Activated CD4-positive, alpha-beta T cell treated with anti-CD3 and anti-CD28 coated beads for 1 hour (primary cell): ENCODE measurements around the gene FLT3LG.
"Not testable (repeated sequence)": the region's sequence is repeated elsewhere in the genome, so short reads cannot be mapped to it uniquely, and the experiment has no call there.

ENCODE experiments used
- DNase-seq: peaks from one replicate; pipeline ENCODE4 v3.0.0-alpha.2; 2020

The FLT3LG gene

DNA sequence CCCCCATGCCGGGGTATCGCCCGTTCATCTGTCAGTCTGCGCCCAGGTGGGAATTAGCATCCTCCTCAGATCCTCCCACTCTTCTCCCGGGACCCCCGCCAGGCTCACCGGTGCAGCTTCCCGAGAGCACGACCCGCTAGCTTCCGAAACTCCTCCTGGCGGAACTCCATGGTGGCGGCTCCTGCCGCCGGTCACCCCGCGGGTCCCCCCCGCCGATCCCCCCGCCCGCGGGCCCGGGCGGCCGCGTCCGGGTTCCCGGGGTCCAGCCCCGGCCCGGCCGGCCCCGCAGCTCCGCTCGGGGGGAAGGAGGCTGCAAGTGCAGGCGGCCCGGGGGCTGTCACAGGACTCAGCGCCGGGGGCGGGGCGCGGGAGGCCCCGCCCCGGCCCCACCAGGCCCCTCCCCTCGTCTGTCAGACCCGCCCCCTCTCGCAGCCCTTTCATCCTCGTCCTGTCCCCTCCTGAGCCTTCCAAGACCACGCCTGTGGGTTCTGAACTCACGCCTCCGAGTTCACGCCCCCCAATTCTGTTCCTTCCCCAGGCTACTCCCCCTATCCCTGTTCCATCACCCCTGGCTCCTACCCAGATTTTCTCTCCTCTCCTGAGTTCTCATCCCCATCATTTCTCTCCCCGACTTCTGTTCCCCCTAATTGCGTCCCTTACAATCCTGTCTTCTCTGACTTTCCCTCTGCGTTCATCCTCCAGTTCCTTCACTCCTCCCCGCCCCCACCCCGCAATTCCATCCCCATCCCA is 32.6 kb upstream of the FLT3LG start, which contains the start of gene SLC17A7:
SLC17A7 (minus strand) TSS at position 318 of the 750 bp plus-strand sequence; CDS start at position 170, 148 bp downstream.
- no peak for DNase-seq

DNA sequence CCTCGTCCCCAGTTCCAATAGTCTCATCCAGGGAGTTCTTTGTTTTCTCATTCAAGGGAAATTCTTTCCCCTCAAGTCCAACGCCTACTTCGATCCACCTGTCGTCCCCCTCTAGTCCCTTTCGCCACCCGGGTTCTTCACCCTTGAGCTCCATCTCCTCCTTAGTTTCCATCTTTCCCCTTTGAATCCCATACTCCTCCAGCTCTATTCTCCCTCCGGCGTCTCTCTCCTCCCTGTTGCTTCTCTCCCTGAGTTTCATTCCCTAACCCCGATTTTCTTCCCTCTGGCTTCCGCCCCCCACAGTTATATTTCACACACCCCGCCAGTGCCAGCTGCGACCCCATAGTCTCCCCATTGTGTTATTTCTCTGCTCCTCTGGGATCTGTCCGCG is 32.1 kb upstream of the FLT3LG start:
- no peak for DNase-seq

GRCh38 chr19:49442354-49442753 is 31.7 kb upstream of the FLT3LG start:
- no peak for DNase-seq

GRCh38 chr19:49442771-49443365 is 31.1 kb upstream of the FLT3LG start:
- no peak for DNase-seq

DNA sequence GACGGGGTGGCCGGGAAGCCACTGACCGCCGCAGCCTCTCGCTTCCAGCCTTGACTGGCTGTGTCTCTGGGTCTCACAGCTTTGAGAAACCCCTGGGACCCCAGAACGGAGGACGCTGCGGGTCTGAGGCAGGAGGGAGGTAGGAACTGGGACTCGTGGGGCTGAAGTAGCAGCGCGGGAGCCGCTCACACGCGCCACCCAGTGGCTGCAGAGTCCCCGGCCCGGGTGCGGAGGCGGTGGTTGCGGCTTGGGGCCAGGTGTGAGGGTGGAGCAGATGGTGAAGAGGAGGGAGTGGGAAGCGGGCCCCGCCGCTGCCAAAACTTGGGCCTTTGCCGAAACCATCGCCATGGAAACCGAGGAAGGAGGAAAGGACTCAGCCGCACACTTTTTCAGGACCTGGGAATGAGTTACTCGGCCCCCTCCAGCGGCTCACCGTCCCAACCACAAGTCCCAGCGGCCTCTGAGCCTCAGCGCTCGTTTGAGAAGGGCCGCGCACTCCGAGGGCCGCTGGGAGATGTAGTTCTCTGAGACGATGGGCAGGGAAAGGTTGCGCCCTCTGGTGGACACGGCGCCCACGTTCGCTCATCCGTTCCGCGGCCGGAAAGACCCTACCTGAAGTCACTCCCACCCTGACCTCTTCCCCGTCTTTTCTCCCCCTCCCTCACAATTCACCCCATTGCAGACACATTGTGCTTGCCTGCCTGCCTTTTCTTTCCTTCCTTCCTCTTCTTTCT is 30.5 kb upstream of the FLT3LG start:
- peak; percentile 87 for DNase-seq

- not testable (repeated sequence) for DNase-seq
These were observed 29.8 kb upstream of the FLT3LG start for GRCh38 chr19:49444100-49444700.

DNA sequence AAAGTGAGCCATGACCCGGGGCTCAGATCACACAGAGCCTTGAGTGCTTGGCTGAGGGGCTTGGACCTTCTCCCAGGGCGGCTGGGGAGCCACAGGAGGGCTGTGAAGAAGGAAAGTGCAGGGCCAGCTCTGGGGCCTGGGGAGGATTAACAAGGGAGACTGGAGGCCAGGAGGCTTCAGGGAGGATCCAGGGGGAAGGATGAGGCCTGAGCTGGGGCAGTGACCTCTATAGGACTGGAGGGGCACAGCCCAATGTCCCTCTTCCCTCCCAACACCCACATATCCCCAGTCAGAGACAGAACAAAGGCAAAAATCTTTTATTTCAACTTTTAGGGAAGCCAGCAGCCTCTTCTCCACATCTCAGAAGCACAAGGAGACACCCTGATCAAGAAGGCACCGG is 28.0 kb upstream of the FLT3LG start:
- no peak for DNase-seq

GRCh38 chr19:49447485-49448431 is 26.3 kb upstream of the FLT3LG start:
- DNase-seq, result no peak

DNA sequence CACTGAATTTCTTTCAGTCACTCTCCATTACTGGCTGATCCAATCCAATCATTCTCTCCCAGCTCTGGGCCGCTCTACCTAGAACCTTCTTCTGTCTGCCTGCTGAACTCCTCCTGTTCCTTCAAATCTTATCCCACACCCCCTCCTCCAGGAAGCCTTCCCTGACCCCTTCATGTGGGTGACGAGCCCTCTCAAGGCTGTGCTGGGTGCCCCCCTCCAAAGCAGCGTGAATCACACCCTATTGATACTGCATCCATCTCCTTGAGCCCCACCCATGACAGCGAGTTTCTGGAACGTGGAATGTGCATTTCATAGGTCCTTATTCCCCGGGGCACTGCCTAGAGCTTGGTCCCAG is 25.6 kb upstream of the FLT3LG start:
- DNase-seq, result no peak

GRCh38 chr19:49450405-49450804 is 23.6 kb upstream of the FLT3LG start:
- no peak for DNase-seq

GRCh38 chr19:49451430-49452181 is 22.4 kb upstream of the FLT3LG start, which contains the start of gene PIH1D1:
Gene PIH1D1 (minus strand): TSS chr19:49451814. CDS start chr19:49451574, 240 bp downstream.
- peak; percentile 88 for DNase-seq

- DNase-seq, result peak; percentile 97
These were observed 20.8 kb upstream of the FLT3LG start, which contains the start of gene ALDH16A1 for GRCh38 chr19:49453013-49453756. Gene ALDH16A1 (plus strand): TSS chr19:49453225. CDS start chr19:49453332, 107 bp downstream.

DNA sequence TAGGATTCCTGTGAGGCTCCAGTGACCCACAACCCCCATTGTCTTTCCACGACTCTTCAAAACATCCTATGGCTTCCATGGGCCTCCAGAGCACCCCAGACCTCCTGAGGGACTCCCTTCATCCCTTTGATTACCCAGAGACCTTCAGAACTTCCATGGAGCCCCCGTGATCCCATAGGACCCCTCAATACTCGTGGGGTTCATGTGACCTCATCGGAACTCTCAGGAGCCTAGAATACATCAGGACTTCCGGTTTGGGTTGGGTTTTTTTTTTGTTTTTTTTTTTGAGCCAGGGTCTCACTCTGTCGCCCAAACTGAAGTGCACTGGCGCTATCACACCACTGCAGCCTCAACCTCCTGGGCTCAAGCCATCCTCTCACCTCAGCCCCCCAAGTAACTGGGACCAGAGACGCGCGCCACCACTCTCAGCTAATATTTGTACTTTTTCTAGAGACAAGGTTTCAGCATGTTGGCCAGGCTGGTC is 20.2 kb upstream of the FLT3LG start:
- DNase-seq, result no peak

GRCh38 chr19:49455773-49456172 is 18.2 kb upstream of the FLT3LG start:
- DNase-seq, result no peak

DNA sequence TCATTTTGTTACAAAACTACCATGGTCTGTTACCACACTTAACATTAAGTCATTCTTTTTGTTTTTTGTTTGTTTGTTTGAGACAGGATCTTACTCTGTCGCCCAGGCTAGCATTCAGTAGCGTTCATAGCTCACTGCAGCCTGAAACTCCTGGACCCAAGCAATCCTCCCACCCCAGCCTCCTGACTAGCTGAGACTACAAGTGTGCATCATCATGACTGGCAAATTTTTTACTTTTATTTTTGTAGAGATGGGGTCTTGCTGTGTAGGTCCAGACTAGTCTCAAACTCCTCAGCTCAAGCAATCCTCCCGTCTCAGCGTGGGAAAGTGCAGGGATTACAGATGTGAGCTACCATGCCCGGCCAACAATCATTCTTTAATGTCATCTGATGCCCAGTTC is 17.7 kb upstream of the FLT3LG start:
- no peak for DNase-seq

- DNase-seq, result no peak
These were observed 15.5 kb upstream of the FLT3LG start for GRCh38 chr19:49458567-49458903.

DNA sequence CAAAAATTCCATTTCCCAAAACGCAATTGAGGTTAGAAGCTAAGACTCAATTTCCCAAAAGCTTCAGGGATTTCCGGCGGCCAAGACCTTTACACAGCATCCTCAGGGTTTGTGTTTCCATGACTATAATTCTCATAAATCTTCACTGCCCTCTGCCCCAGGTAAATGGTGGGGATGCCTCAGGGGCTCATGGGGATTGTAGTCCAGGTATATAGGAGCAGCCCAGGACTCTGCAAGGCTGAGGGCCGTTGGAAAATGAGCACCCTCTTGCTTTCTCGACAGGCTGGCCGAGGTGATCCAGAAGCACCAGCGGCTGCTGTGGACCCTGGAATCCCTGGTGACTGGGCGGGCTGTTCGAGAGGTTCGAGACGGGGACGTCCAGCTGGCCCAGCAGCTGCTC is 14.6 kb upstream of the FLT3LG start:
- no peak for DNase-seq

DNA sequence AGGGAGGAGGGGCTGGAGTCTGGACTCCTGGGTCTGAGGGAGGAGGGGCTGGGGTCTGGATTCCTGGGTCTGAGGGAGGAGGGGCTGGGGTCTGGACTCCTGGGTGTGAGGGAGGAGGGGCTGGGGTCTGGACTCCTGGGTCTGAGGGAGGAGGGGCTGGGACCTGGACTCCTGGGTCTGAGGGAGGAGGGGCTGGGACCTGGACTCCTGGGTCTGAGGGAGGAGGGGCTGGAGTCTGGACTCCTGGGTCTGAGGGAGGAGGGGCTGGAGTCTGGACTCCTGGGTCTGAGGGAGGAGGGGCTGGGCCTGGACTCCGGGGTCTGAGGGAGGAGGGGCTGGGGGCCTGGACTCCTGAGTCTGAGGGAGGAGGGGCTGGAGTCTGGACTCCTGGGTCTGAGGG is 12.9 kb upstream of the FLT3LG start:
- DNase-seq, result not testable (repeated sequence)

DNA sequence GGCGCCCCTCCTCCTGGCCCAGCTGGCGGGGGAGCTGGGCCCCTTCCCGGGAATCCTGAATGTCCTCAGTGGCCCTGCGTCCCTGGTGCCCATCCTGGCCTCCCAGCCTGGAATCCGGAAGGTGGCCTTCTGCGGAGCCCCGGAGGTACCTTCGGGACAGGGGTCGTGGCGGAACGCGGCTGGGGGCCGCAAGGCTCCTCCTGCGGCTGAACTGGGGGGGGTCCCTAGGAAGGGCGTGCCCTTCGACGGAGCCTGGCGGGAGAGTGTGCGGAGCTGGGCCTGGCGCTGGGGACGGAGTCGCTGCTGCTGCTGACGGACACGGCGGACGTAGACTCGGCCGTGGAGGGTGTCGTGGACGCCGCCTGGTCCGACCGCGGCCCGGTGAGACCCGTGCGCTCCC is 12.4 kb upstream of the FLT3LG start:
- DNase-seq, result no peak

GRCh38 chr19:49462492-49462891 is 11.5 kb upstream of the FLT3LG start:
- no peak for DNase-seq
